HEK293 (cell line): Measurements from ENCODE around the gene CAB39L.

Experiments
- ATF2 ChIP-seq: fragments of 450-650 bp; formaldehyde crosslinking; IDR thresholded peaks from 2 replicates; pipeline ENCODE4 v1.5.1; 2016; ENCODE audit warnings: missing biosample characterization, missing genetic modification characterization, low read depth
- BCL11A ChIP-seq: fragments of 450-650 bp; formaldehyde crosslinking; IDR thresholded peaks from 2 replicates; pipeline ENCODE4 v1.5.1; 2016; ENCODE audit warnings: low read depth, missing biosample characterization, missing genetic modification characterization
- PRDM1 ChIP-seq: fragments of 450-650 bp; formaldehyde crosslinking; IDR thresholded peaks from 2 replicates; pipeline ENCODE4; 2016; ENCODE audit warnings: missing biosample characterization, missing genetic modification characterization
- PRDM10 ChIP-seq: fragments of 450-650 bp; formaldehyde crosslinking; IDR thresholded peaks from 2 replicates; pipeline ENCODE4 v1.5.1; 2016; ENCODE audit warnings: missing biosample characterization, missing genetic modification characterization
- PRDM4 ChIP-seq: fragments of 450-650 bp; formaldehyde crosslinking; IDR thresholded peaks from 2 replicates; pipeline ENCODE4 v1.5.1; 2017; ENCODE audit warnings: missing biosample characterization, missing genetic modification characterization
- SCRT2 ChIP-seq: fragments of 450-650 bp; formaldehyde crosslinking; IDR thresholded peaks from 2 replicates; pipeline ENCODE4 v1.5.1; 2016; ENCODE audit warnings: missing biosample characterization, missing genetic modification characterization
- ZBTB1 ChIP-seq: fragments of 450-650 bp; formaldehyde crosslinking; IDR thresholded peaks from 2 replicates; pipeline ENCODE4 v1.5.1; 2016; ENCODE audit warnings: missing biosample characterization, missing genetic modification characterization
- ZBTB20 ChIP-seq: fragments of 450-650 bp; formaldehyde crosslinking; IDR thresholded peaks from 2 replicates; pipeline ENCODE4 v1.5.1; 2016; ENCODE audit warnings: missing biosample characterization, missing genetic modification characterization
- ZEB2 ChIP-seq: fragments of 450-650 bp; formaldehyde crosslinking; IDR thresholded peaks from 2 replicates; pipeline ENCODE4 v1.5.1; 2016; ENCODE audit warnings: missing biosample characterization, missing genetic modification characterization
- ZFP69B ChIP-seq: fragments of 450-650 bp; formaldehyde crosslinking; IDR thresholded peaks from 2 replicates; pipeline ENCODE4 v1.5.1; 2016; ENCODE audit warnings: missing biosample characterization, missing genetic modification characterization
- ZNF184 ChIP-seq: fragments of 450-650 bp; IDR thresholded peaks from 2 replicates; pipeline ENCODE4 v1.5.1; 2018; ENCODE audit warnings: missing biosample characterization, mild to moderate bottlenecking, missing genetic modification characterization
- ZNF221 ChIP-seq: fragments of 450-650 bp; formaldehyde crosslinking; IDR thresholded peaks from 2 replicates; pipeline ENCODE4 v1.5.1; 2017; ENCODE audit warnings: missing biosample characterization, missing genetic modification characterization, borderline replicate concordance
- ZNF274 ChIP-seq, 2 experiments: fragments of 200-500 bp in 1 of 2; fragments of 450-650 bp in 1 of 2; sonication (Bioruptor generic) in 1 of 2; formaldehyde crosslinking in 1 of 2; IDR thresholded peaks; 2 replicates each; pipeline versions ENCODE4 v1.5.1 to v1.6.1; 2014 to 2016; ENCODE audit warnings: borderline replicate concordance in 1 of 2, inconsistent platforms in 1 of 2, low read length in 1 of 2, missing biosample characterization in 1 of 2, missing genetic modification characterization in 1 of 2
- ZNF341 ChIP-seq: fragments of 450-650 bp; formaldehyde crosslinking; IDR thresholded peaks from 2 replicates; pipeline ENCODE4; 2016; ENCODE audit warnings: low read depth, missing biosample characterization, missing genetic modification characterization
- ZNF366 ChIP-seq: fragments of 450-650 bp; formaldehyde crosslinking; conservative IDR thresholded peaks from 2 replicates; pipeline ENCODE4 v1.5.1; 2016; ENCODE audit warnings: missing biosample characterization, missing genetic modification characterization
- ZNF449 ChIP-seq: fragments of 450-650 bp; formaldehyde crosslinking; IDR thresholded peaks from 2 replicates; pipeline ENCODE4 v1.5.1; 2017; ENCODE audit warnings: missing biosample characterization, mild to moderate bottlenecking, missing genetic modification characterization, moderate library complexity
- ZNF544 ChIP-seq: fragments of 450-650 bp; formaldehyde crosslinking; IDR thresholded peaks from 2 replicates; pipeline ENCODE4 v1.5.0; 2017; ENCODE audit warnings: missing biosample characterization, missing genetic modification characterization
- ZNF555 ChIP-seq: fragments of 450-650 bp; formaldehyde crosslinking; conservative IDR thresholded peaks from 2 replicates; pipeline ENCODE4 v1.5.1; 2017; ENCODE audit warnings: missing biosample characterization, mild to moderate bottlenecking, missing genetic modification characterization, inconsistent platforms
- ZNF580 ChIP-seq: fragments of 450-650 bp; formaldehyde crosslinking; IDR thresholded peaks from 2 replicates; pipeline ENCODE4 v1.5.1; 2016; ENCODE audit warnings: missing biosample characterization, missing genetic modification characterization
- ZNF600 ChIP-seq: fragments of 450-650 bp; formaldehyde crosslinking; IDR thresholded peaks from 2 replicates; pipeline ENCODE4 v1.5.1; 2016; ENCODE audit warnings: missing biosample characterization, missing genetic modification characterization
- ZNF629 ChIP-seq: fragments of 450-650 bp; formaldehyde crosslinking; IDR thresholded peaks from 2 replicates; pipeline ENCODE4 v1.5.1; 2017; ENCODE audit warnings: missing biosample characterization, missing genetic modification characterization
- ZNF639 ChIP-seq: fragments of 450-650 bp; formaldehyde crosslinking; IDR thresholded peaks from 2 replicates; pipeline ENCODE4 v1.5.1; 2016; ENCODE audit warnings: missing biosample characterization, missing genetic modification characterization
- ZNF654 ChIP-seq: fragments of 450-650 bp; formaldehyde crosslinking; IDR thresholded peaks from 2 replicates; pipeline ENCODE4 v1.5.1; 2016; ENCODE audit warnings: low read depth, missing biosample characterization, missing genetic modification characterization
- ZNF658 ChIP-seq: fragments of 450-650 bp; formaldehyde crosslinking; IDR thresholded peaks from 2 replicates; pipeline ENCODE4; 2016; ENCODE audit warnings: missing biosample characterization, missing genetic modification characterization
- ZNF660 ChIP-seq: fragments of 450-650 bp; IDR thresholded peaks from 2 replicates; pipeline ENCODE4 v1.5.1; 2018; ENCODE audit warnings: missing biosample characterization, mild to moderate bottlenecking, missing genetic modification characterization
- ZNF707 ChIP-seq: fragments of 450-650 bp; formaldehyde crosslinking; IDR thresholded peaks from 2 replicates; pipeline ENCODE4 v1.5.1; 2016; ENCODE audit warnings: missing biosample characterization, missing genetic modification characterization
- ZNF768 ChIP-seq: fragments of 450-650 bp; formaldehyde crosslinking; IDR thresholded peaks from 2 replicates; pipeline ENCODE4 v1.5.1; 2018; ENCODE audit warnings: missing biosample characterization, mild to moderate bottlenecking, missing genetic modification characterization
- ZSCAN5A ChIP-seq: fragments of 450-650 bp; formaldehyde crosslinking; IDR thresholded peaks from 2 replicates; pipeline ENCODE4 v1.5.1; 2016; ENCODE audit warnings: missing biosample characterization, missing genetic modification characterization

Gene CAB39L

GRCh38 chr13:49374585-49375290 is 69.1 kb downstream of the CAB39L start (continued):
- no peak for TF ChIP-seq ZNF639 (tag by site-specific recombination)
- TF ChIP-seq ZNF449 (tag by site-specific recombination), result no peak
- 0 out of 2 replicates have a peak, but pooled peaks have one; percentile 29 for TF ChIP-seq ZNF184 (tag by site-specific recombination)
- no peak for TF ChIP-seq ZNF707 (tag by site-specific recombination)
- TF ChIP-seq ZNF600, result no peak
- TF ChIP-seq ZNF341 (tag by site-specific recombination), result no peak
- TF ChIP-seq ZNF274 (IDR thresholded peaks at IDR 0.05; ENCODE audit: low read length), result no peak
- no peak for TF ChIP-seq ZNF274 (tag by site-specific recombination; IDR thresholded peaks at IDR 0.05; ENCODE audit: borderline replicate concordance)
- no peak for TF ChIP-seq ZNF366 (tag by site-specific recombination)
- no peak for TF ChIP-seq ZNF580 (tag by site-specific recombination)
- no peak for TF ChIP-seq PRDM10 (tag by site-specific recombination)
- TF ChIP-seq ZNF654 (tag by site-specific recombination), result no peak
- TF ChIP-seq ZSCAN5A (tag by site-specific recombination), result no peak
- TF ChIP-seq ZBTB20 (tag by site-specific recombination), result no peak
- TF ChIP-seq ATF2 (tag by site-specific recombination), result peak; percentile 34; the same call in 1 of the 2 replicates
- TF ChIP-seq ZNF544 (tag by site-specific recombination), result no peak
- no peak for TF ChIP-seq ZEB2 (tag by site-specific recombination)
- TF ChIP-seq ZNF658 (tag by site-specific recombination), result no peak
- no peak for TF ChIP-seq ZNF221 (tag by site-specific recombination)
- TF ChIP-seq ZNF660 (tag by site-specific recombination), result peak; percentile 37; the same call in 1 of the 2 replicates
- TF ChIP-seq ZNF555 (tag by site-specific recombination), result no peak
- TF ChIP-seq ZNF768 (tag by site-specific recombination), result no peak
- no peak for TF ChIP-seq PRDM1
- TF ChIP-seq PRDM4 (tag by site-specific recombination), result no peak
- TF ChIP-seq ZBTB1 (tag by site-specific recombination), result no peak
- TF ChIP-seq ZNF629 (tag by site-specific recombination), result peak; percentile 77
- TF ChIP-seq BCL11A, result no peak
- TF ChIP-seq SCRT2 (tag by site-specific recombination), result peak; percentile 76
- TF ChIP-seq ZFP69B (tag by site-specific recombination), result no peak
